Measurements from ENCODE around the gene ARID4B. TPM values are rescaled to one million over a fixed set of nuclear protein-coding genes. Genes with fewer than 3 reads are reported as not detected.

ARID4B gene
- total RNA-seq, 1 experiment from 2014 or later, result 48.7 TPM

- no peaks in the 10 kb centered on the region for H3K9me3 Mint-ChIP-seq (ENCODE audit: unreplicated experiment)
- DNase-seq (ENCODE audit: unreplicated experiment), result no peak
- peaks cover 45% of the 10 kb centered on the region for H3K4me1 Mint-ChIP-seq (ENCODE audit: insufficient read depth, unreplicated experiment)
- POLR2A ChIA-PET, result interaction anchor here (0.6 to 11.9 kb wide), 10 partner anchors 8 to 384 kb away, joined by 3 to 149 read pairs (median 4); partner anchors contain the start of gene RBM34
- TF ChIP-seq CTCF (IDR thresholded peaks at IDR 0.05; ENCODE audit: unreplicated experiment), result no peak
- CTCF ChIA-PET, result interaction anchor here (0.7 to 5.6 kb wide), 9 partner anchors 14 to 635 kb away, joined by 3 to 36 read pairs (median 6); no protein-coding TSS in a partner anchor
- intact Hi-C loops (cut with micrococcal nuclease), result no loop called here
- peak overlapping the region; percentile 56 for H3K27ac Mint-ChIP-seq (ENCODE audit: low read depth, unreplicated experiment)
- H3K4me3 Mint-ChIP-seq (ENCODE audit: unreplicated experiment), result no peak overlapping the region
- peaks cover 83% of the 10 kb centered on the region for H3K36me3 Mint-ChIP-seq (ENCODE audit: insufficient read depth, unreplicated experiment)
- no peaks in the 10 kb centered on the region for H3K27me3 Mint-ChIP-seq (ENCODE audit: insufficient read depth, unreplicated experiment)
- BruUV-seq (replicated peaks), result no TSS peak
Measured at GRCh38 chr1:235122348-235122747, 205.6 kb downstream of the ARID4B start.

Small RNAs within 50 kb of the gene (microRNA-seq; reads per million reads assigned to microRNA genes)
- gene MIR4753, result 1.5 reads per million, percentile 5 among the genes with 10 or more reads in this experiment

Other genes with a start within 250 kb of the ARID4B start
- gene TOMM20, start 199.3 kb downstream of the ARID4B start, total RNA-seq (2022), result 309 and 339 TPM in 2 replicates
- gene RBM34, start 166.9 kb downstream of the ARID4B start, total RNA-seq (2022), result 150 and 184 TPM in 2 replicates
- 56.5 and 74.8 TPM in 2 replicates for gene GGPS1, start 391 bp upstream of the ARID4B start, total RNA-seq (2022)
- gene TBCE, start 39.2 kb upstream of the ARID4B start, total RNA-seq (2022), result 45.6 and 52.5 TPM in 2 replicates
- 82.4 and 88.4 TPM in 2 replicates for gene B3GALNT2, start 176.3 kb upstream of the ARID4B start, total RNA-seq (2022)

Measured in MCF 10A (cell line).